Memory B cell (primary cell): ENCODE results near the gene AATF.

Source experiments
- ATAC-seq: fragments of 150-1000 bp; cut with Tn5 transposase; 2 replicates; pipeline ENCODE4 v1.10.0; 2021; ENCODE audit warnings: low read depth, mild to moderate bottlenecking, moderate library complexity
- DNase-seq, 2 donors: peaks; one replicate each; pipeline ENCODE4 v3.0.0; 2022; ENCODE audit warnings: low spot score in 2 of 2
- H3K27ac Mint-ChIP-seq: one replicate; pipeline ENCODE4 v1.8.0; 2022; ENCODE audit warnings: mild to moderate bottlenecking, moderate library complexity, mixed read lengths
- H3K27me3 Mint-ChIP-seq: one replicate; pipeline ENCODE4 v1.8.0; 2022; ENCODE audit warnings: mixed read lengths
- H3K36me3 Mint-ChIP-seq: one replicate; pipeline ENCODE4 v1.8.0; 2022; ENCODE audit warnings: mild to moderate bottlenecking, mixed read lengths
- H3K4me1 Mint-ChIP-seq: one replicate; pipeline ENCODE4 v1.8.0; 2022; ENCODE audit warnings: mixed read lengths
- H3K4me3 Mint-ChIP-seq: one replicate; pipeline ENCODE4 v1.8.0; 2022; ENCODE audit warnings: mild to moderate bottlenecking, moderate library complexity, mixed read lengths
- H3K9me3 Mint-ChIP-seq: one replicate; pipeline ENCODE4 v1.8.0; 2022; ENCODE audit warnings: mixed read lengths

AATF gene

DNA sequence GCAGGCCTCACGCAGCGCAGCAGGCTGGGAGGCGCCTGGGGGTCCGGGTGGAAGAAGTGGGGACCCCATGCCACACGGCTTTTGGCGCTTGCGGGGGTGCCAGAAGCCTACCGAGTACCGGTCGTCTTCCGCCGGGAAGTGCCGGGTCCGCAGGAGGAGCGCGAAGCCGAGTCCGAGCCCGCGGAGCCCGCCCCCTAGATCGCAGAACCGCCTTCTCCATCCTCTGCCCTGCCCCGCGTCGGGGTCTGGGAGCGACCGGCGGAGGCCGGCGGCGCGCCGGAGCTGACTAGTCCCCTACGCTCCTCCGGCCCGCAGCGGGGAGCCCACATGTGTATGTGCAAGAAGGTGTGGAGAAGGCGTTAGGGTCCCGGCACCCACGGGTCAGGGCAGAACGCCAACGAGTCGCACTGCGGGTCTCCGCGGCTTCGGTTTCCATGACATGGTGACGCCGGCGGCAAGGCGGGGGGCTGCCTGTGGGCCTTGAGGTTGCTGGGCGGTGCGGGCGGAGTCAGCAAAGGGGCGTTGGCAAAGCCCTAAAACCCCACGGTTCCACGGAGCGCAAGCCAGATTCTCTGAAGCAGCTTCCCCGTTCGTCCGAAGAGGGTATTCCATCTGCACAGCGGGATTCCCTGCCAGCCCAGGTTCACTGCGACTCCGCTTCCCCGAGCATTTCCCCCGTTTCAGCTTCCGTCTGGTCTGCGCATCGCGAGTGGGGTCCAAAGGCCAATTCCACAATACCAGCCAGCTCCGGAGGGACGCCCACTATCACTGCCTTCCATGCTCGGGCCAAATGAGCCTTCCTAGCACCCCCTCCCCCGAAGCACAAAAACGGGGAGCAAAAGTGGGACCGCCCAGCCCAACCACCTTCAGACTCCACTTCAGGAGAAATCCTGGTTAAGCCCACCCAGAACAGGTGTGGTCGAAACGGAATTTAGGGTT lies 13.8 kb upstream of the AATF start:
- Mint-ChIP-seq H3K36me3 (peaks cover 3% of the 10 kb centered on the region), H3K4me1 (peaks cover 38% of the 10 kb centered on the region), H3K4me3 (peak overlapping the region; percentile 11), H3K27ac (peak overlapping the region; percentile 85), H3K27me3 (peaks cover 37% of the 10 kb centered on the region), H3K9me3 (peaks cover 1% of the 10 kb centered on the region)
- ATAC-seq = no peak
- peak in 1 of 2 donors; percentile 40 for DNase-seq

DNA sequence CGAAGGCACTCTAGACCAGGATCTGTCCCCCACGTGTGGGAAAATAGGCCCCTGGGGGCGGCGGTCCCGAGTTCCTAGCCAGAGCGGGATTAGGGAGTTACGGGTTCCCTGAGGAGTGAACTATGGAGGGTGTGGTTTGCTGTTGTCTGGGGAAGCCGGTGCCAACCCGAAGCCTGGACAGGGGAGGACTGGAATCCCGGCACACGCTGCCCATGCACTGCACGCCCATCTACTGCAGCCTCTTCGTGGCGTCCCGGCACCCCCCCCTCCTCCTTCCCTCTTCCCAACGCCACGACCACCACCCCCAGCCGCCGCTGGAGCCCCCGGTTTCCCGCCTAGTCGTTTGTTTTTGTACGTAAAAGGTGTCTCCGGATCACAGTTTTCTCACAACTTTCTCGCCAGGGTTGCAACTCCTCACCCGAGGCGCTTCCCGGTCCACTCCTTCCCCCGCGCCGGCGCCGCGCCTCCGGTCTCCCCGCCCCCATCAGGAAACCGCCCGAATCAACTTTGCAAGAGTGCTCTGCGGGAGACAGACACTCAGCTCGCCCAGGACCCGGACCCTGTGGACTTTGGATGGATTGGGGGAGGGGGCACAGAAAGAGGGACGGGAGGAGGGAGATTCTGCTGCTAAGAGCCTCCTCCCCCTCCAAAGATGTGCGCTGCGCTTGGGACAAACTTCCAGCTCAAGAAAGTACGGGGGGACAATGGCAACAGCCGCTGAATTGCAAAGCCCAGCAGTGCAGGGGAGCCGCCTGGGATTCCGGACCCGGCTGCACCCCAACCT lies 12.9 kb upstream of the AATF start:
- no peak for ATAC-seq
- Mint-ChIP-seq H3K4me3 (peak overlapping the region; percentile 56), H3K36me3 (peaks cover 4% of the 10 kb centered on the region), H3K27me3 (peaks cover 40% of the 10 kb centered on the region), H3K27ac (peak overlapping the region; percentile 85), H3K4me1 (peaks cover 39% of the 10 kb centered on the region), H3K9me3 (peaks cover 2% of the 10 kb centered on the region)
- DNase-seq = peak in 1 of 2 donors; percentile 26

DNA sequence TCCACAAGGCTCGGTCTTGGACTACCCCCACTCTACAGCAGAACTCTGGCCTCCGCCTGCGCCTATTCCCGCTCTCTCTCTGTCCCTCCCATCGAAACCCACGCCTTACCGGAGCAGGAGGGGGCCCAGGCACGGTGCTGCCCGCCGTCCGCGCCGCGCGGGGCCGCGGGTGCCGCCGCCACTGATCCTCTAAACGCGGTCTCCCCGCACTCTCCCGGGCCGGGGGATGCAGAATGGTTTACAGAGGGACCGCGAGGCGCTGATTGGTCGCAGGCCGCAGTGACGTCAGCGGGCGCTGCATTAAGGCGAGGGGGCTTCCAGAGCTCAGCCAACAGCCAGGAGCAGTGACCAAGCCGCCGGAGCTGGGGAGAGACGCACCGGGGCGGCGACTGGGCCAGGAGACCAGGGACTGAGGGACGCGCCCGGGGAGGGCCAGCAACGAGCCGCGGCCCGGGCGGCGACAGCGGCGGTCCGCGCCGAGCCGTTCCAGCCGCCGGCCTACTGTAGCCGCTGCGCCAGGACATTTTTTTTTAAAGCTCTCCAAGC lies 12.2 kb upstream of the AATF start:
- H3K4me1 Mint-ChIP-seq = peaks cover 43% of the 10 kb centered on the region

DNA sequence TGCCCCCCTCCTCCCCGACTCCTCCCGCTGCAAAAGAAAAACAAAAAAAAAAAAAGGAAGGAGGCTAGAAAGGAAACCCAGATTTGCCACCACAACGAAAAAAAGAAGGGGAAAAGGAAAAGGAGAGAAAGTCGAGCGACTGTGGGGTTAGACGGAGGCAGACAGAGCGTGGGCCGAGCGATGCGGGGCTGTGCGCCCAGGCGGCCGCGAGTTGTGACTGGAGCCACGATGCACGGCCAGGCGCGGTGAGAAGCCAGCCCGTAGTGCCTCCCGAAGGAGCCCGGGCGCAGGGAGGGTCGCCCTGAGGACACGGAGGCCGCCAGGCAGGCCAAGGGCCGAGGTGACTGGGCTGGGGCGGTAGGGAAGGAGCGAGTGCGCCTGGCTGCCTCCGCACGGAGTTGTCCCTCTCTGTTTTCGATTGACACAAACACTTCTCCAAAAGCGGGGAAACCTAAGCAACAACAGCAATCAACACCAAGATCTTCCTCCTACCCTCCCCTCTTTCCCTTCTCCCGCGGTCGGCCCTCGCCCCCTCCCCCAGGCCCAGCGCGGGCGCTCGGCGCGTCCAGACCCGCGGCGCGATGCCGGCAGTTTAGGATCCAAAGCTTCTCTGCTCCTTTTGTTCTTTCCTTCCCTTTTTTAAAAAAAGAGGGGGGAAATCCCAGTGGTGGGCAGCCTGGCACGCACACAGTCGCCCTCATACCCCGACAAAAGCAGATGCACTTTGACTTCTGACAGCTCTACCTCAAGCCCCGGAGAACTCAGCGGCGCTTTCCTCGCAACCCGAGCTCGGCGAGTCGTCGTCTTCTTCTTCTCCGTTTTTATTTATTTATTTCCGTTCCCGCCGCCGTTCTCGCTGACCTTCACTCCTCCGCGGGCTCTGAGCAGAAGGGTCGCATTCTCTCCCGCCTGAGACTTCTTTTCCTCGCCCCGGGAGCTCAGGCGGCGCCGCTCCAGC lies 11.5 kb upstream of the AATF start, which contains the start of gene LHX1:
Gene LHX1, plus strand, starts transcription at position 475 of the 958 bp plus-strand sequence. CDS start 723 bp downstream, outside the sequence.
- Mint-ChIP-seq H3K27ac (peak within 1 kb of the TSS; percentile 85), H3K4me1 (peaks cover 40% of the 10 kb centered on the region), H3K9me3 (peaks cover 2% of the 10 kb centered on the region), H3K36me3 (peaks cover 6% of the 10 kb centered on the region), H3K4me3 (peak within 1 kb of the TSS; percentile 68), H3K27me3 (peaks cover 42% of the 10 kb centered on the region)
- ATAC-seq (peak; percentile 19), DNase-seq (peak in 1 of 2 donors; percentile 39)

More for the DNA sequence above, 12.2 kb upstream of the AATF start:
- Mint-ChIP-seq H3K27ac (peak overlapping the region; percentile 85), H3K4me3 (peak overlapping the region; percentile 56), H3K27me3 (peaks cover 42% of the 10 kb centered on the region), H3K9me3 (peaks cover 2% of the 10 kb centered on the region), H3K36me3 (peaks cover 6% of the 10 kb centered on the region)
- peak in 1 of 2 donors; percentile 42 for DNase-seq
- ATAC-seq = no peak

DNA sequence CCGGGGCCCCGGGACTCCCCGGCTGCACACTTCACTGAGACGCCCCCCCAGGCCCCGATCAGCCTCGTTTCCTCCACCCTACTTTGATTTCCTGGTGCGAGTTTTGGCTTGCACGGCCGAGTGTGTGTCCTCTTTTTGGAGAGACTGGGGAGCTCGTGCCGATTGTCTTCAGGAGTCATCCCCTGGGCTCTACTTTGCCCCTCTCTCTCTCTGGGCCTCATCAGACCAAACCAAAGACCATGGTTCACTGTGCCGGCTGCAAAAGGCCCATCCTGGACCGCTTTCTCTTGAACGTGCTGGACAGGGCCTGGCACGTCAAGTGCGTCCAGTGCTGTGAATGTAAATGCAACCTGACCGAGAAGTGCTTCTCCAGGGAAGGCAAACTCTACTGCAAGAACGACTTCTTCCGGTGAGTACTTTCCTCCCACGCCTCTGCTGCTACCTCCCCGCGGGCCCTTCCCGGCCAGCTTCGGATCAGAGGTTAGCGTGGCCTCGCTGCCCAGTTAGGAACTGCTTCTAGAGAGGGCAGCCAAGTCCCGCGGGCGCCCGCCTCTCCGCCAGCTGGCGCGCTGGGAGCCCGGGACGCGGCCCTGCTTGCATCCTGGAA lies 10.7 kb upstream of the AATF start:
- Mint-ChIP-seq H3K4me3 (peak overlapping the region; percentile 68), H3K9me3 (peaks cover 2% of the 10 kb centered on the region), H3K27me3 (peaks cover 36% of the 10 kb centered on the region), H3K4me1 (peaks cover 34% of the 10 kb centered on the region), H3K27ac (peak overlapping the region; percentile 58), H3K36me3 (peaks cover 6% of the 10 kb centered on the region)
- peak in 1 of 2 donors; percentile 43 for DNase-seq
- peak; percentile 27 for ATAC-seq

DNA sequence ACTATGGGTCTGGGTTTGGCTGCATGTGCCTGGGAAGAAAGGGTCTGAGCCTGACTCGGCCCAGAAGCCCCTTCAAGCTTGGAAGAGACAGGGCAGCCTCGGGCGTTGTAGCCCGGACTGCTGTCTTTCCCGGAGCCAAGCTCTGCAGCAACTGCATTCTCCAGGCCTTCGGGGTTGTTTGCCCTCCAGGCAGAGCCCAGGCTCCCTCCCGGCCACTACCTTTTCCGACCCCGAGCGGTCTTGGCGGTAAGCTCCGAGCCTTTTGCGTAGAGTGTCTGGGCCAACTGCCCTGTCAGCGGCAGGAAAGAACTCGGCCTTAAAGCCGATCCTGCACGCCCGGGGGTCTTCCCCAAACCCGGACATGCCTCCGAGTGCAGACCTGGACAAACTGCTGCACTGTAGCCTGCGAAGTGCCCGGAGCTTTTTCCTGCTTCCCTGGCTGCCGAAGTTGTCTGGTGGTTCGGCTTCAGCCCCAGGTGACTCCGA lies 10.1 kb upstream of the AATF start:
- ATAC-seq (no peak), DNase-seq (peak in 1 of 2 donors; percentile 37)
- H3K9me3 Mint-ChIP-seq = peaks cover 2% of the 10 kb centered on the region
- peaks cover 37% of the 10 kb centered on the region for H3K27me3 Mint-ChIP-seq
- H3K4me3 Mint-ChIP-seq = peak overlapping the region; percentile 27
- H3K36me3 Mint-ChIP-seq = peaks cover 6% of the 10 kb centered on the region
- peak overlapping the region; percentile 86 for H3K27ac Mint-ChIP-seq
- H3K4me1 Mint-ChIP-seq = peaks cover 33% of the 10 kb centered on the region

DNA sequence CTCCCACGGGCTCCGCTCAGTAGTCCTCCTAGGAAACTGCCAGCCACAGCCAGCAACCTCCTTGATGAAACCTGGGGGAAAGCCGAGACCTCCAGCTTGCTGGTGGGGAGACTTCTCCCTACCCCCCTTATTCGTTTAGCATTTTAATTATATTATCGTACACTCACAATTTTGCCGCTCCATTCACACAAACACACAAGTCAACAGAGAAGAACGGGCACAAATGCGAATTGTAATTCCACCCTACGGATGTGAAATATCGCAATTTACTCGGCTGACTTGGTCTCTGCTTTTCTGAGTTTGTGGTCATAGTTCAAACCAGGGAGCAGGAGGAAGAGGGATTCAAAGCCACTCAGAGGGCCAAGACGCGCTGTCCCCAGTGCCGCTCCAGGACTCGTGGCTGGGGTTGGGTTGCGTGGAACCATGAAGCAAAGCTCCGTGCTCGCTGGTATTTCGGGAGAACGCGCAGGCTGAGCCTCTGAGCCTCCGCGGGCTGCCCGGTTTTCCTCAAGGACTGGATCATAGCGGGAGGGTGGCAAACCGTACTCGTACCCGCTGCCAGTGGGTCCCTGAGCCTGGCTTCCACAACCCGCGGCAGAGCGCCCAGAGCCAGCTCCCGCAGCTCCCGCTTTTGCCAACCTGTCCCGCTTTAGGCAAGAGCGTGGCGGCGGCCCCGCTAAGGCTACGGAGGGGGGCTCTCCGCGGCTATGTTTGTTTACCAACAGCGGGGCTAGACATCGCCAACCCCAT lies 9.5 kb upstream of the AATF start:
- Mint-ChIP-seq H3K4me1 (peaks cover 28% of the 10 kb centered on the region), H3K4me3 (peak overlapping the region; percentile 27), H3K27me3 (peaks cover 38% of the 10 kb centered on the region), H3K27ac (peak overlapping the region; percentile 94), H3K9me3 (peaks cover 2% of the 10 kb centered on the region), H3K36me3 (peaks cover 6% of the 10 kb centered on the region)
- DNase-seq (peak in 1 of 2 donors; percentile 22), ATAC-seq (no peak)

DNA sequence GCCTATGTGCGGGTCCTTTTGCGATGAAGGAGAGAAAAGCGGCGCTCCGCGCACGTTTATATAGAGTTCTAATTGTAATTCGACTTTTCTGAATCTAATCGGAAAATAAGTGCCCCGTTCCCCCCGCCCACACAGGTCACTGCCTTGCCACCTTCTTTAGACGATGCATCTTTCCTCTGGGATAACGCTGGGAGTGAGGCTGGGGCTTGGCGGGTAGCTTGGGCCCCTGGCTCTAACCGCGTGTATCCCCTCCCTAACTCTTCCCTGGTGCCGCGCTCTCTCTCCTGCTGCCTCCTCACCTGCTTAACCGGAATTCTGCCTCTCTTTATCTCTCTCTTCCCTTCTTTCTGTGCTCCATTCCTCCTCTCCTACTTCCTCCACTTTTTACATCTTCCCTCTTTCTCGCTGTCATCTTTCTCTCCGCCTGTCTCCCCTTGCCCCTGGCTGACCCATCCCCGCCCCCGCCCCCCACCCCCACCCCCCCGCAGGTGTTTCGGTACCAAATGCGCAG lies 8.9 kb upstream of the AATF start:
- Mint-ChIP-seq H3K4me1 (peaks cover 28% of the 10 kb centered on the region), H3K9me3 (peaks cover 2% of the 10 kb centered on the region), H3K27me3 (peaks cover 38% of the 10 kb centered on the region), H3K27ac (peak overlapping the region; percentile 94), H3K4me3 (no peak overlapping the region), H3K36me3 (peaks cover 6% of the 10 kb centered on the region)
- DNase-seq = peak in 1 of 2 donors; percentile 18
- ATAC-seq = no peak

DNA sequence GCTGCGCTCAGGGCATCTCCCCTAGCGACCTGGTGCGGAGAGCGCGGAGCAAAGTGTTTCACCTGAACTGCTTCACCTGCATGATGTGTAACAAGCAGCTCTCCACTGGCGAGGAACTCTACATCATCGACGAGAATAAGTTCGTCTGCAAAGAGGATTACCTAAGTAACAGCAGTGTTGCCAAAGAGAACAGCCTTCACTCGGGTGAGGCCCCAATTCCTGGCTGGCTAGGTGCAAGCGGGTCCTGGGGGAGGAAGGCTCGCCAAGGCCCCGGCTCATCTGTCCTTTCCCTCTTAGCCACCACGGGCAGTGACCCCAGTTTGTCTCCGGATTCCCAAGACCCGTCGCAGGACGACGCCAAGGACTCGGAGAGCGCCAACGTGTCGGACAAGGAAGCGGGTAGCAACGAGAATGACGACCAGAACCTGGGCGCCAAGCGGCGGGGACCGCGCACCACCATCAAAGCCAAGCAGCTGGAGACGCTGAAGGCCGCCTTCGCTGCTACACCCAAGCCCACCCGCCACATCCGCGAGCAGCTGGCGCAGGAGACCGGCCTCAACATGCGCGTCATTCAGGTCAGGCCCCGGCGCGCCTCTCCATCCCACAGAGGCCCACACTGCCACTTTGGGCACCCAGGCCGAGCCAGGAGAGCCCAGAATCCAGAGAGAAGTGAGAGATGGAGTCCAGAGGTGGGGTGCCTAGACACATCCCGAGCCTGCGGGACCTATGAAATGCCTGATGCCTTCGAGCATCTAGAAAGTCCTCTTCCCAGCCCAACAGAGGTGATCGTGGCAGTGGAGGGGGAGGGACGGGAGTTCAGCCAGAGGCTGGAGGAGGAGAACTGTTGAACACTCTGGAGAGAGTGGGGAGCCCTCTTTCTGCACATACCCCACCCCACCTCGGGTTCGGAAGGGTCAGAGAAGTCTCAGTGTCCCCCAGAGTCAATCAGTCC lies 8.2 kb upstream of the AATF start:
- Mint-ChIP-seq H3K9me3 (peaks cover 2% of the 10 kb centered on the region), H3K36me3 (peaks cover 6% of the 10 kb centered on the region), H3K4me3 (no peak overlapping the region), H3K4me1 (peaks cover 25% of the 10 kb centered on the region), H3K27me3 (peaks cover 35% of the 10 kb centered on the region), H3K27ac (peak overlapping the region; percentile 94)
- ATAC-seq (no peak), DNase-seq (peak in 1 of 2 donors; percentile 20)

DNA sequence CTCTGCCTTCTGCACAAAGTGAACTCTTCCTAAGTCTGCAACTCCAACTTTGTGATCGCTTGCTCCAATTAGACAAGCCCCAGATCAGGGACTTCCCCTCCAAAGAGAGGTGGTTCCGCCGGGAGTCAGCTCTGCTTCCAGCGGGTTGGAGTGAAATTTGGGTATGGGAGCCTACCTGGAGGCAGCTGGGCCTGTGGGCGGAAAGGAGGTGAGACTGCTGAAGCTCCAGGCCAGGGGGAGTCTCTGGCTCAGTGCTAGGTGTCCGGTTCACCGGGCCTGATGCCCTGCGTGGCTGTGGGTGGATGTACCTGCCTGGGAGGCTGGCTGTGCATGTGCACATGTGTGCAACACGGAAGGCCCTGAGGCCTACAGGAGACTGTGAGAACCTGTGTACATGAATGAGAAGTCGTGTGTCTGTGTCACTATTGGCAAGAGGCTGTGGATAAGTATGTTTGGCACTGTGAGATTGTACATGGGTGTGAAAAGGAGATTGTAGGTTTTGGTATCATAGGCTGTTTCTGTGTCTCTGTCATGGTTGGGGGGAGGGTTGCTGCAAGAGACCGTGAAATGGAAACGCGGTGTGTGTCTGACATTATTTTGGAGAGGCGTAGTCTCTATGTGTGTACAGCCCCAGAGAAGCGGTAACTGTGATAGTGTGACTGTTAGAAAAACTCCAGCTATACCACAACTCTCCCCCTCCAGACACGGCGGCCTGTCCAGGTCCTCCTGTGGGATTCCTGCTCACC lies 7.3 kb upstream of the AATF start:
- peaks cover 32% of the 10 kb centered on the region for H3K27me3 Mint-ChIP-seq
- peaks cover 6% of the 10 kb centered on the region for H3K36me3 Mint-ChIP-seq
- H3K27ac Mint-ChIP-seq = peak overlapping the region; percentile 67
- DNase-seq (peak in 1 of 2 donors; percentile 34), ATAC-seq (no peak)
- H3K4me1 Mint-ChIP-seq = peaks cover 22% of the 10 kb centered on the region
- H3K4me3 Mint-ChIP-seq = no peak overlapping the region
- peaks cover 2% of the 10 kb centered on the region for H3K9me3 Mint-ChIP-seq
